Pancreas (tissue), 10 donors: ENCODE results near the gene TSPAN9. TPM values are rescaled to one million over a fixed set of nuclear protein-coding genes. Genes with fewer than 3 reads are reported as not detected.

Experiments used
- ATAC-seq, 4 donors: fragments of 200-7000 bp; cut with Tn5 transposase; one replicate each; pipeline versions ENCODE4 v1.8.0 to v1.9.1; 2020; ENCODE audit warnings: mild to moderate bottlenecking in 4 of 4, moderate library complexity in 4 of 4
- DNase-seq, 6 donors: peaks; one replicate each; pipeline ENCODE4 v3.0.0-alpha.2; 2020
- FAIRE-seq: peaks from 2 replicates; lab custom pipeline; 2012; peaks lifted over from hg19 to GRCh38; lab: Jason Lieb, UNC
- H3K27ac ChIP-seq, 4 donors: fragments of 200-600 bp; sonication (generic); 1 replicate in 3 of 4; 2 replicates in 1 of 4; pipeline versions ENCODE4 v1.5.0 to v1.8.0; 2020
- H3K27me3 ChIP-seq, 4 donors: fragments of 200-600 bp; one replicate each; pipeline ENCODE4 v1.8.0; 2021
- H3K36me3 ChIP-seq, 3 donors: fragments of 200-600 bp; sonication (generic) in 1 of 3; one replicate each; pipeline versions ENCODE4 v1.5.0 to v1.8.0; 2020 to 2021
- H3K4me1 ChIP-seq, 3 donors: fragments of 200-600 bp; one replicate each; pipeline ENCODE4 v1.8.0; 2021
- H3K4me3 ChIP-seq, 4 donors: fragments of 200-600 bp; sonication (generic) in 2 of 4; one replicate each; pipeline versions ENCODE4 v1.5.0 to v1.8.0; 2020 to 2021
- H3K9me3 ChIP-seq, 4 donors: fragments of 200-600 bp; one replicate each; pipeline ENCODE4 v1.8.0; 2021
- WGBS, 2 donors: extraction: QIAGEN DNeasy Blood & Tissue Kit; methylation state at CpG; one replicate each; pipeline ENCODE4 v1.1.7; 2013; 5-methylcytosine and 5-hydroxymethylcytosine counted together
- intact Hi-C, 3 donors: fragments of 100-400 bp; cut with DNase I; formaldehyde crosslinking; loops; one replicate each; pipeline versions ENCODE4 v1.11.1 to v1.14.2; 2022
- polyA plus RNA-seq, 2 donors: library from polyadenylated mRNA; stranded (reverse); fragments of 200-250 nt; gene quantifications; one replicate each; pipeline ENCODE4 v1.2.3, GENCODE V29; 2013
- total RNA-seq, 6 donors: library from RNA; stranded (reverse); fragmentation: NEBNext Ultra II Directional in 4 of 6; extraction: Animal tissue kit (Norgen Biotek cat#: 25700) in 4 of 6; gene quantifications; one replicate each; pipeline versions ENCODE4 v1.2.1 to v1.2.4, GENCODE V29; 2021 to 2023
- TF ChIP-seq, protein P1 (sequence below), 4 donors: fragments of 200-600 bp; sonication (generic) in 3 of 4; IDR thresholded peaks; one replicate each; pipeline versions ENCODE4 v1.5.0 to v1.8.0; 2021; ENCODE audit warnings: antibody characterized with exemption in 4 of 4
- donor health status: healthy with polysubstance abuse.
- donor health status: DM: no; HTN: no; CAD: no; lungs with moderate emphysema.
- donor health status: DM: no; HTN: no; CAD: no.
- donor health status: control.
- donor health status: control.
- donor health status: Bipolar disorder and iron deficiency.
- donor health status: DM: yes; HTN: yes; CAD: no.
- donor health status: DM: no; HTN: no; CAD: no.
- donor health status: DM: no; HTN: no; CAD: no.
- donor health status: DM: yes; HTN: yes; CAD: no.

Gene TSPAN9
- total and polyA plus RNA-seq, 8 donors = 7.8 to 19.5 (median 13.0) TPM

DNA sequence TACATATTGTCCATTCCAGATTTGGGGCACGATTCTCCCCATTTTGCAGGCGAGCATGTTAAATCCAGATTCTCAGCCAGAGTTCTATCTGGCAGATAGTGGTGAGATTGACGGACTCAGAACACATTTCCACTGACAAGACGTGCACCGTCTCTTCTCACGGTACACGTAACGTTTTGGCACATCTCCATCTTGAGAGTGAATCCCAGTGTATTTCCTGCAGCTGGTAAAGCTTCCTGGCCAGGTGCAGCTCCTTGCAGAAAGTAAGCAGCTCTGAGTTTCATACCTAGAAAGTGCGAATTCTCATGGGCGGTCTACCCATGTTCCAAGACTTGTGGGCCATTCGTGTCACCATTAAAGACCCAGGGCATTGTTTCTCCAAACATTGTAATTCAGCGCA lies 102.6 kb downstream of the TSPAN9 start:
- Histone ChIP-seq H3K4me3 (no peak overlapping the region), H3K27me3 (no peaks in the 10 kb centered on the region), H3K36me3 (no peaks in the 10 kb centered on the region), H3K9me3 (no peaks in the 10 kb centered on the region), H3K4me1 (no peaks in the 10 kb centered on the region), H3K27ac (no peak overlapping the region)
- FAIRE-seq (no peak), DNase-seq (no peak), ATAC-seq (no peak)
- TF ChIP-seq, protein P1, sequence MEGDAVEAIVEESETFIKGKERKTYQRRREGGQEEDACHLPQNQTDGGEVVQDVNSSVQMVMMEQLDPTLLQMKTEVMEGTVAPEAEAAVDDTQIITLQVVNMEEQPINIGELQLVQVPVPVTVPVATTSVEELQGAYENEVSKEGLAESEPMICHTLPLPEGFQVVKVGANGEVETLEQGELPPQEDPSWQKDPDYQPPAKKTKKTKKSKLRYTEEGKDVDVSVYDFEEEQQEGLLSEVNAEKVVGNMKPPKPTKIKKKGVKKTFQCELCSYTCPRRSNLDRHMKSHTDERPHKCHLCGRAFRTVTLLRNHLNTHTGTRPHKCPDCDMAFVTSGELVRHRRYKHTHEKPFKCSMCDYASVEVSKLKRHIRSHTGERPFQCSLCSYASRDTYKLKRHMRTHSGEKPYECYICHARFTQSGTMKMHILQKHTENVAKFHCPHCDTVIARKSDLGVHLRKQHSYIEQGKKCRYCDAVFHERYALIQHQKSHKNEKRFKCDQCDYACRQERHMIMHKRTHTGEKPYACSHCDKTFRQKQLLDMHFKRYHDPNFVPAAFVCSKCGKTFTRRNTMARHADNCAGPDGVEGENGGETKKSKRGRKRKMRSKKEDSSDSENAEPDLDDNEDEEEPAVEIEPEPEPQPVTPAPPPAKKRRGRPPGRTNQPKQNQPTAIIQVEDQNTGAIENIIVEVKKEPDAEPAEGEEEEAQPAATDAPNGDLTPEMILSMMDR (IDR thresholded peaks at IDR 0.05) = no peak
- 91% methylated on average over 12 of the region's 12 CpGs for WGBS, 2 donors
- intact Hi-C loops = no loop called here

DNA sequence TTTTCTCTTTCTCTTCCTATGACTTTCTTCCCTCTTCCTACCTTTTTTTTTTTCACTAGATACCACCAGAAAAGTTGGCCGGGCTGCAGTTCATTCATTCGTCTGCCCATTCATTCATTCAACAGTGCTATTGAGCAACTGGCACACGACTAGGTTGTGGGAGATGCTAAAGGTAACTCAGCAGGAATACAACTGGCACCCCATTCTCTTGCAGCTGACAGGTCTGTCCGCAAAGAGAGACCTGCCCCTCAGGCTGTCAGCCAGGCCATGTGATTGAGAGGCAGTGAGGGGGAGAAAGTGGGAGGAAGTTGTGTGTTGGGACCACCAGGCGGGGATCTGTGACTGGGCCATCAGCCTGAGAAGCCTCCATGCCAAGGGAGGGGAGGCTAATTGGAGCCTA lies 105.2 kb downstream of the TSPAN9 start:
- intact Hi-C loops = no loop called here
- no peak for FAIRE-seq

DNA sequence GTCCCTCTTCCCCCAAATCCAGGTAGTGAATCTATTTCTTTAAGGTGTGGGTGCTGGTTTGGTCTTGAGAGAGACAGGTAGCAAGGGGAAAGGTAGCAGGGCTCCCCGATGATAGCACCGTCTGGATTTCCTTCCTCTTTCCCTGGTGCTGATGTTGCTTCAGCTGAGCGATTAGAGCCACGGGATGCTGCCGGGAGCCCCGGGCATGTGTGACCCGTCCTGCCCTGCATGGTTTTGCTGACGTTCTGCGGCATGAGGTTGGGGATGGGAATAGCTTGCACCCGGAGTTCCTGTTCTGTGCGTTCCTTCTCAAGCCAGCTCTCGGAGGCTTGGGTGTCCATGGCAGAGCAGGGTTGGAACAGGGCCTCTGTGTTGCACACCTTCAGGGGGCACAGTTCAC lies 107.3 kb downstream of the TSPAN9 start:
- no peaks in the 10 kb centered on the region for H3K9me3 ChIP-seq
- ATAC-seq = no peak
- H3K27ac ChIP-seq = no peak overlapping the region
- H3K36me3 ChIP-seq = no peaks in the 10 kb centered on the region
- TF ChIP-seq, protein P1 (IDR thresholded peaks at IDR 0.05) = no peak
- intact Hi-C loops = no loop called here
- H3K4me3 ChIP-seq = no peak overlapping the region
- WGBS, 2 donors = 91 to 93% methylated on average over 12 of the region's 12 CpGs
- no peaks in the 10 kb centered on the region for H3K27me3 ChIP-seq
- no peaks in the 10 kb centered on the region for H3K4me1 ChIP-seq
- FAIRE-seq = no peak
- DNase-seq = no peak

More for the DNA sequence above, 105.2 kb downstream of the TSPAN9 start:
- ATAC-seq (no peak), DNase-seq (no peak)
- Histone ChIP-seq H3K27ac (no peak overlapping the region), H3K36me3 (no peaks in the 10 kb centered on the region), H3K27me3 (no peaks in the 10 kb centered on the region), H3K4me3 (no peak overlapping the region), H3K9me3 (no peaks in the 10 kb centered on the region), H3K4me1 (no peaks in the 10 kb centered on the region)
- 79 to 88% methylated on average over 5 of the region's 5 CpGs for WGBS, 2 donors
- TF ChIP-seq, protein P1 (IDR thresholded peaks at IDR 0.05) = no peak

DNA sequence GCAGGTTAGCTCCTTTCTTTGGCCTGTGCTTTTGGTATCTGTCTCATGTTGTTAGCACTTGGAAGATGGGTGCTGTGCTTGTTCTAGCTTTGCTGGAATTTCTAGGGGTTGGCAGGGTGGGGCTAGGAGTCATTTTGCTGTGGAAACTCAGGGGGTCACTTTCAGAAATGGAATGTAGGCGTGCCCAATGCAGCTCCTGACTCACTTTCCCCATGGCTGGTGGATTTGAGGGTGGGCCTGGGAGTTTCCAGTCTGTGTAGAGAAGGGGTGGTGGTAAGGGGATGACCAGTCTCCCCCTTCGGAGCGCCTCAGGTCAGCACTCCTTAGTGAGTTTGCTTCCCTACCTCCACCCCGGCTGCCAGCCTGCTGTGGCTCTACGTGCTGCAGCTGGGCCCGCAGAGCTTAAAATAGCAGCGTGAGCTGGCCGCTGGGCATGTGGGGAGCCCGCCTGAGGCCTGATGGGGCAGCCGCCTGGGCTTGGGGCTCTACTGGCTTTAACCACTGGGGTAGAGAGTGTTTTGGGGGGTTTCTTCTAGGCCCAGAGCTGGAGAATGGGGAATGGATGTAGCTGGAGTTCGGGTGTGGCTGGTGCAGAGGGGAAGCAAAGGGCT lies 108.2 kb downstream of the TSPAN9 start:
- TF ChIP-seq, protein P1 (IDR thresholded peaks at IDR 0.05) = no peak
- Histone ChIP-seq H3K9me3 (no peaks in the 10 kb centered on the region), H3K4me1 (peaks cover 0 to 2% (median 0%) of the 10 kb centered on the region in 3 donors)

DNA sequence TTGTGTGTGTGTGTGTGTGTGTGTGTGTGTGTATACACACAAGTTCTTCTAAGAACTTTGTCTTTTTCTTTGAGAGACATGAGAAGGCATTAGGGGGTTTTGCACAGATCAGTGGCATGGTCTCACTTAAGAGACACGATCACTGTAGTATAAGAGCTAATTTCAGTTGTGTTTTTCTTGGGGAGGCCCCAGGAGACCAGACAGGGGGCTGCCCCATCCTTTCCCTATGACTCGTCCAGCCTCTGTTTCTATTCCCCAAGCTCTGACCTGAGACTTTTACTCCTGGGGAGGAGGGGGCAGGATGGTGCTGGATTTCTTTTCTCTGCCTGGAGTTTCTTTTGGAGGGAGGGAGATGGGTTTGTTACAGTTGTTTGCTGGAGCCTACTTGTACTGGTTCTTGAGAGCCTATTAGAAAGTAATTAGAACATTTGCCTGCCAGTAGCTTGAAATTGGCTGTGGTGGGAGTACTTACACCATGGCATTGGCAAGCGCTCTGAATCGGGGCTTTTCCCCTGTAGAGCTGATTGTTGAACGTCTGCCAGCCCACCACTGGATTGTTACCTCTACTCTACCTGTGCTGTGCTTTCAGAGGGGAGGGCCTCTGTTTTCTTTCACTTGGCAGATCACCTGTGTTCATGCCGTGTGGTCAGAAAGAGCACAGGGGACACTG lies 109.5 kb downstream of the TSPAN9 start:
- Histone ChIP-seq H3K36me3 (no peaks in the 10 kb centered on the region), H3K4me3 (no peak overlapping the region), H3K4me1 (peaks cover 0 to 2% (median 0%) of the 10 kb centered on the region in 3 donors), H3K27me3 (no peaks in the 10 kb centered on the region), H3K9me3 (no peaks in the 10 kb centered on the region), H3K27ac (no peak overlapping the region)
- TF ChIP-seq, protein P1 (IDR thresholded peaks at IDR 0.05) = no peak
- FAIRE-seq (no peak), DNase-seq (no peak), ATAC-seq (no peak)
- WGBS, 2 donors = 76 to 85% methylated on average over 6 of the region's 6 CpGs
- intact Hi-C loops = no loop called here

More for the DNA sequence above, 108.2 kb downstream of the TSPAN9 start:
- DNase-seq (no peak), FAIRE-seq (no peak), ATAC-seq (no peak)
- intact Hi-C loops = no loop called here
- WGBS, 2 donors = 95% methylated on average over 11 of the region's 11 CpGs
- no peak overlapping the region for H3K27ac ChIP-seq
- H3K36me3 ChIP-seq = no peaks in the 10 kb centered on the region
- no peaks in the 10 kb centered on the region for H3K27me3 ChIP-seq
- no peak overlapping the region for H3K4me3 ChIP-seq
